ENCODE results near the gene MNX1.

- TF ChIP-seq CTCF (conservative IDR thresholded peaks at IDR 0.05 in 1 of 2, IDR thresholded peaks at IDR 0.05 in 1 of 2; ENCODE audit: low read depth in 1 of 2, low read length in 2 of 2) (no peak), EZH2 (IDR thresholded peaks at IDR 0.05; ENCODE audit: low read length, missing control alignments) (no peak)
These were observed 13.1 kb upstream of the MNX1 start for GRCh38 chr7:157023589-157023905.

Data from fibroblast of lung (primary cell).